Measurements from ENCODE around the gene RTN3. TPM values are rescaled to one million over a fixed set of nuclear protein-coding genes. Genes with fewer than 3 reads are reported as not detected.

Gene RTN3
- total and polyA plus RNA-seq, 9 of the 15 experiments (the other 6 are each of a cell fraction or from before 2014, with no cell fraction given) = 41.6 to 169 (median 93.5) TPM

- TF ChIP-seq HNRNPH1 (optimal IDR thresholded peaks at IDR 0.05; ENCODE audit: low read depth, low read length) = no peak
- TF ChIP-seq TFE3 (CRISPR knock-in tag; IDR thresholded peaks at IDR 0.05) = no peak
- no peak for TF ChIP-seq CUX1 (CRISPR knock-in tag; IDR thresholded peaks at IDR 0.05)
- no peak for TF ChIP-seq ZNF586 (CRISPR knock-in tag; conservative IDR thresholded peaks at IDR 0.05)
- no peak for TF ChIP-seq SRSF7 (optimal IDR thresholded peaks at IDR 0.05; ENCODE audit: low read depth, low read length)
These were observed 17.5 kb upstream of the RTN3 start (continued) for GRCh38 chr11:63663809-63664208.

All from K562 (cell line).